ENCODE measurements around the gene GARIN5B. TPM values are rescaled to one million over a fixed set of nuclear protein-coding genes. Genes with fewer than 3 reads are reported as not detected.

GARIN5B gene
- total RNA-seq, 1 experiment from 2014 or later, result 0.11 TPM

- TF ChIP-seq CTCF (conservative IDR thresholded peaks at IDR 0.05) (no peak), EZH2 (IDR thresholded peaks at IDR 0.05; ENCODE audit: low read depth) (no peak)
- no TSS peak for BruUV-seq (replicated peaks)
- Histone ChIP-seq H3K4me2 (no peak overlapping the region), H3F3A (ENCODE audit: insufficient read depth, low read depth) (no peaks in the 10 kb centered on the region; the same call in 1 of the 2 replicates), H3K27ac (no peak overlapping the region), H3K27me3 (ENCODE audit: insufficient read depth, low read depth) (no peaks in the 10 kb centered on the region), H4K20me1 (ENCODE audit: insufficient read depth) (no peaks in the 10 kb centered on the region), H3K9me3 (ENCODE audit: insufficient read depth, low read depth) (no peaks in the 10 kb centered on the region), H3K4me1 (replicated peaks; ENCODE audit: insufficient read depth) (no peaks in the 10 kb centered on the region), H3K4me3 (no peak overlapping the region), H3K36me3 (ENCODE audit: low read depth) (no peaks in the 10 kb centered on the region), H2AFZ (no peak overlapping the region), H3K9me2 (ENCODE audit: insufficient read depth) (no peaks in the 10 kb centered on the region), H3K79me2 (ENCODE audit: low read depth) (no peaks in the 10 kb centered on the region)
- ChIA-PET CTCF (interaction anchor here (0.7 kb wide), 1 partner anchor 149 kb away, joined by 5 read pairs; no protein-coding TSS in a partner anchor), POLR2A (ENCODE audit: unreplicated experiment) (interaction anchor here (0.8 kb wide), 1 partner anchor 44 kb away, joined by 10 read pairs; no protein-coding TSS in a partner anchor)
- intact Hi-C loops (cut with micrococcal nuclease; ENCODE audit: unreplicated experiment), result no loop called here
- no peak for DNase-seq
Measured at GRCh38 chr19:55312621-55313512, 50.2 kb downstream of the GARIN5B start.

GRCh38 chr19:55311797-55312196, 51.3 kb downstream of the GARIN5B start:
- no TSS peak for BruUV-seq (replicated peaks)

GRCh38 chr19:55311397-55311796, 51.7 kb downstream of the GARIN5B start:
- Histone ChIP-seq H3K4me2 (no peak overlapping the region), H3K27me3 (ENCODE audit: insufficient read depth, low read depth) (no peaks in the 10 kb centered on the region), H2AFZ (no peak overlapping the region), H3K9me2 (ENCODE audit: insufficient read depth) (no peaks in the 10 kb centered on the region), H3K36me3 (ENCODE audit: low read depth) (no peaks in the 10 kb centered on the region), H3K79me2 (ENCODE audit: low read depth) (no peaks in the 10 kb centered on the region), H3K9me3 (ENCODE audit: insufficient read depth, low read depth) (no peaks in the 10 kb centered on the region), H3F3A (ENCODE audit: insufficient read depth, low read depth) (no peaks in the 10 kb centered on the region; the same call in 1 of the 2 replicates), H3K4me3 (no peak overlapping the region), H4K20me1 (ENCODE audit: insufficient read depth) (no peaks in the 10 kb centered on the region), H3K4me1 (replicated peaks; ENCODE audit: insufficient read depth) (no peaks in the 10 kb centered on the region), H3K27ac (no peak overlapping the region)
- ChIA-PET POLR2A (ENCODE audit: unreplicated experiment) (no interaction called here), CTCF (no interaction called here)
- intact Hi-C loops (cut with micrococcal nuclease; ENCODE audit: unreplicated experiment), result no loop called here
- no peak for TF ChIP-seq CTCF (conservative IDR thresholded peaks at IDR 0.05)
- TF ChIP-seq EZH2 (IDR thresholded peaks at IDR 0.05; ENCODE audit: low read depth), result no peak
- DNase-seq, result no peak
- BruUV-seq (replicated peaks), result no TSS peak

More at GRCh38 chr19:55311797-55312196, 51.3 kb downstream of the GARIN5B start:
- CTCF ChIA-PET, result no interaction called here
- intact Hi-C loops (cut with micrococcal nuclease; ENCODE audit: unreplicated experiment), result no loop called here
- H2AFZ ChIP-seq, result no peak overlapping the region
- no peak overlapping the region for H3K27ac ChIP-seq
- H3F3A ChIP-seq (ENCODE audit: insufficient read depth, low read depth), result no peaks in the 10 kb centered on the region; the same call in 1 of the 2 replicates
- DNase-seq, result no peak
- no peaks in the 10 kb centered on the region for H3K4me1 ChIP-seq (replicated peaks; ENCODE audit: insufficient read depth)
- no peaks in the 10 kb centered on the region for H3K9me3 ChIP-seq (ENCODE audit: insufficient read depth, low read depth)
- H3K79me2 ChIP-seq (ENCODE audit: low read depth), result no peaks in the 10 kb centered on the region
- no peaks in the 10 kb centered on the region for H4K20me1 ChIP-seq (ENCODE audit: insufficient read depth)
- H3K4me3 ChIP-seq, result no peak overlapping the region
- H3K36me3 ChIP-seq (ENCODE audit: low read depth), result no peaks in the 10 kb centered on the region
- H3K27me3 ChIP-seq (ENCODE audit: insufficient read depth, low read depth), result no peaks in the 10 kb centered on the region
- TF ChIP-seq EZH2 (IDR thresholded peaks at IDR 0.05; ENCODE audit: low read depth) (no peak), CTCF (conservative IDR thresholded peaks at IDR 0.05) (no peak)
- POLR2A ChIA-PET (ENCODE audit: unreplicated experiment), result no interaction called here
- H3K4me2 ChIP-seq, result no peak overlapping the region
- H3K9me2 ChIP-seq (ENCODE audit: insufficient read depth), result no peaks in the 10 kb centered on the region
